Bronchial epithelial cell (primary cell): ENCODE data around the gene MRM2. TPM values are rescaled to one million over a fixed set of nuclear protein-coding genes. Genes with fewer than 3 reads are reported as not detected.

Experiments
- DNase-seq: peaks from one replicate; pipeline ENCODE4 v3.0.0-alpha.2; 2010; ENCODE audit warnings: low read depth
- FAIRE-seq: peaks from 2 replicates; lab custom pipeline; 2011; peaks lifted over from hg19 to GRCh38; lab: Jason Lieb, UNC
- H3K27me3 ChIP-seq: 2 replicates; pipeline ENCODE4 v1.5.1; 2011; ENCODE audit warnings: low read length; ENCODE audit not compliant: control insufficient read depth, insufficient read depth
- H3K36me3 ChIP-seq: 2 replicates; pipeline ENCODE4 v1.5.1; 2011; ENCODE audit warnings: low read length; ENCODE audit not compliant: control insufficient read depth, insufficient read depth
- H3K4me3 ChIP-seq: 2 replicates; pipeline ENCODE4 v1.5.1; 2011; ENCODE audit warnings: mild to moderate bottlenecking, low read depth, low read length, control low read depth
- total RNA-seq: library from RNA; depleted of rRNA; stranded (reverse); fragments of >200 nt; gene quantifications from 2 replicates; pipeline ENCODE4 v1.2.1, GENCODE V29; 2014
- TF ChIP-seq, protein P1 (sequence below): IDR thresholded peaks from 2 replicates; pipeline ENCODE4 v1.5.1; 2011; ENCODE audit warnings: mild to moderate bottlenecking, moderate library complexity, low read length, control low read depth, inconsistent platforms; ENCODE audit not compliant: insufficient read depth, severe bottlenecking

Gene MRM2
- total RNA-seq, 1 donor from 2014 or later: 21.1 TPM

DNA sequence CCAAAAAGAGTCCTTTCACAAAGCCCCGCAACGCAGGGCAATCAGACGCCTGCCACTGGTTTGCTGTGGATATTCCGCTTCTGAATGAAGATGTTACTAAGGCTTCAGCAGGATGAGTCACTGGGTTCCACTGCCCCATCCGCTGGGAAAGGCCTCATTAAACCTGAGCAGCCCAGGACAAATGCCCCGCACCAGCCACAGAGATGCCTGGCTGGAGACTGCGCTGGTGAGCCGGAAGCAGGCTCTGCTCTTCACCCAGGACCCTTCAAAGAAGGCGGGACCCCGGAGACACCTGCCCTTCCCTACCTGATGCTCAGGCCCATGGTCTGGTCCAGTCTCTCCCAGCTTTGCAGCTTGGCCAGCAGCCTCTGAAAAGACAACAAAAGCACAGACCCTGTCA, 29.1 kb downstream of the MRM2 start:
- Histone ChIP-seq H3K4me3 (no peak overlapping the region), H3K36me3 (peaks cover 25% of the 10 kb centered on the region), H3K27me3 (no peaks in the 10 kb centered on the region)
- TF ChIP-seq, protein P1, sequence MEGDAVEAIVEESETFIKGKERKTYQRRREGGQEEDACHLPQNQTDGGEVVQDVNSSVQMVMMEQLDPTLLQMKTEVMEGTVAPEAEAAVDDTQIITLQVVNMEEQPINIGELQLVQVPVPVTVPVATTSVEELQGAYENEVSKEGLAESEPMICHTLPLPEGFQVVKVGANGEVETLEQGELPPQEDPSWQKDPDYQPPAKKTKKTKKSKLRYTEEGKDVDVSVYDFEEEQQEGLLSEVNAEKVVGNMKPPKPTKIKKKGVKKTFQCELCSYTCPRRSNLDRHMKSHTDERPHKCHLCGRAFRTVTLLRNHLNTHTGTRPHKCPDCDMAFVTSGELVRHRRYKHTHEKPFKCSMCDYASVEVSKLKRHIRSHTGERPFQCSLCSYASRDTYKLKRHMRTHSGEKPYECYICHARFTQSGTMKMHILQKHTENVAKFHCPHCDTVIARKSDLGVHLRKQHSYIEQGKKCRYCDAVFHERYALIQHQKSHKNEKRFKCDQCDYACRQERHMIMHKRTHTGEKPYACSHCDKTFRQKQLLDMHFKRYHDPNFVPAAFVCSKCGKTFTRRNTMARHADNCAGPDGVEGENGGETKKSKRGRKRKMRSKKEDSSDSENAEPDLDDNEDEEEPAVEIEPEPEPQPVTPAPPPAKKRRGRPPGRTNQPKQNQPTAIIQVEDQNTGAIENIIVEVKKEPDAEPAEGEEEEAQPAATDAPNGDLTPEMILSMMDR: no peak
- FAIRE-seq (no peak), DNase-seq (no peak)

DNA sequence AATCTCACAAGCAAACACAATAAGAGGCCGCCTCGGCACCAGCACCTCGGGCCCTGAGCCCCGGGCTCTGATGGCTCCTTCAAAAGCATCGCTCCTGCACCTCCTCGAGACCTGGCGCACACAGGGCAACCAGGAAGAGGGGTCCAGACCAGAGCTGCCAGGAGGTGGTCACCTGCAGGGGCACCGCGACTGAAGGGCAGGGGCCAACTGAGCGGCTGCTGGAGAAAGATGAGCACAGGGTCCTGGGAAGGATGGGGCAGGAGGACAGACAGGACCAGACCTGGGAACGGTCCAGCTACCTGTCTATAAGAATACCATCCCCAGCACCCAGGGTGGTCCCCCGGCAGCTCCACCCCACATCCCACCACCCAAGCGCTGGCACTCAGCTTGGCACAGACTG, 30.1 kb downstream of the MRM2 start:
- Histone ChIP-seq H3K4me3 (no peak overlapping the region), H3K36me3 (peaks cover 19% of the 10 kb centered on the region), H3K27me3 (no peaks in the 10 kb centered on the region)
- TF ChIP-seq, protein P1: no peak
- DNase-seq (no peak), FAIRE-seq (no peak)

DNA sequence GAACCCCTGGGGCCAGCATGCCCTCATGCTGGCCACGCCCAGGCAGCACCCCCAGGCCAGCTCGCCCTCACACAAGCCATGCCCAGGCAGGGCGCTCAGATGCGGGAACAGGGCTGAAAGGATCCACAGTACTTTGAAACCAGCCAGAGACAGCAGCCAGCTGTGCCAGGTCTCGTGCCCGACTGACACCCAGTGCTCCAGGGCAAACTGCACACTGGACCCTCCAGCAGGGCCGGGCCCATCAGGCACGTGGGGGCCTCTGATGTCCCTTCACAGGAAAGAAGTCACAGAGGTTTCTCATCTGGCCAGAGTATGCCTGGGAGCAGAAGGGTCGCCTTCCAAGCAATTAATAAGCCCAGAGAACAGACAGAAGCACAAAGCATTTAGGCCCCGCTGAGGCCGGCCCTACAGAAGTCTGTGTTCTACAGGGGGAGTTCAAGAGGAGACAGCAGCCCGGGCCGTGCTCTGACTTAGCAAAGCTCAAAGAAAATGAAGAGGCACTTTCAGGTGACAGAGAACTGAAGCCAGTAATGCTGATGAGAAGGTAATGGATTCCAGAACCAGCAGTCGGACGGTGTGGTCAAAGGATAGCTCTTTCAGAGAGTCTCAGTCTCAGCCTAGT, 30.6 kb downstream of the MRM2 start:
- Histone ChIP-seq H3K36me3 (peaks cover 14% of the 10 kb centered on the region), H3K4me3 (no peak overlapping the region), H3K27me3 (no peaks in the 10 kb centered on the region)
- TF ChIP-seq, protein P1: no peak
- FAIRE-seq (no peak), DNase-seq (no peak)

DNA sequence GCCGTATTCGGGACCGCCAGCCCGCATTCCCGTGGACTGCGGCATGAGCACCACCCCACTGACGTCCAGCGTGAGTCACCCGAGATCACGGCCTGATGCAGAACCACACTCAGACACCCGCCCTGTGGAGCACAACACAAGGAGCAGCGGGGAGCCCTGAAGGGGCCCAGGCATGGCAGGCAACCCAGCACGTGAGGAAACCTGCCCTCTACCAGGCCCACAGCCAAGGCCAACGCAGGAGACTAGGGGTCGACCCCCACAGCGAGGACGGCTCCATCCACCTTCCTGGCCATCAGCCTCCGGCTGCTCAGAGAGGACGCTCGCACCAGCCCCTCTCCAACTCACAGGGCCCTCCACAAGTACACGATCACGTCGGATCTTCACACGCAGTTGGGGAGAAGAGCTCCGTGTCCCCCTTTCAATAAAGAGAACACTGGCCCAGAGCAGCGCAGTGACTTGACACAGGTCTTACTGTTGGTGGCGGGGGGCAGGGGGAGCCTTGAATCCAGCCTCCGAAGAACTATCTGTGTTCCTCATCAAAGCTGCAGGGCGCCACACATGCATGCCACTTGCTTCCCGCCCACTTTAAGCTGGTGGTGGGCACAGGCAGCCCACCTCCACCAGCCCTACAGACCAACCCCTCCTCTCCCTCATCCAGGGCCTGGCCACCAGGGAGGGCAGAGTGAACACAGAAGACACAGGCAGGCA, 31.3 kb downstream of the MRM2 start:
- DNase-seq (no peak), FAIRE-seq (no peak)

DNA sequence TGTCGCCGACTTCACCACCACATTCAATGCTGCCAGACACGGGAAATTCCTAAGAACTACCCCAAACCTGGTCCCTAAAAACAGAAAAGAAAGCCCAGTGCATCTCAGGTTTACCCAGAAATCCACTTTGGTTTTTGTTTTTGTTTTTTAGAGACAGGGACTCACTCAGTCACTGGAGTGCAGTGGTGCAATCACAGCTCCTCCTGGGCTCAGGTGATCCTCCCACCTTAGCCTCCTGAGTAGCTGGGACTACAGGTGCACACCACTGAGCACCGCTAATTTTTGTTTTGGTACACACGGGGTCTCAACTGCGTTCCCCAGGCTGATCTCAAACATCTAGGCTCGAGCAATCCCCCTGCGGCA, 32.1 kb downstream of the MRM2 start:
- Histone ChIP-seq H3K4me3 (no peak overlapping the region), H3K36me3 (peaks cover 12% of the 10 kb centered on the region), H3K27me3 (no peaks in the 10 kb centered on the region)
- no peak for DNase-seq
- no peak for FAIRE-seq
- TF ChIP-seq, protein P1: no peak

More for the DNA sequence above, 31.3 kb downstream of the MRM2 start:
- TF ChIP-seq, protein P1: no peak
- H3K27me3 ChIP-seq: no peaks in the 10 kb centered on the region
- peaks cover 14% of the 10 kb centered on the region for H3K36me3 ChIP-seq
- no peak overlapping the region for H3K4me3 ChIP-seq
